Measurements from ENCODE around the gene SPTBN5. TPM values are rescaled to one million over a fixed set of nuclear protein-coding genes. Genes with fewer than 3 reads are reported as not detected.

The SPTBN5 gene
- total RNA-seq, 1 experiment from 2014 or later: 2.1 TPM

DNA sequence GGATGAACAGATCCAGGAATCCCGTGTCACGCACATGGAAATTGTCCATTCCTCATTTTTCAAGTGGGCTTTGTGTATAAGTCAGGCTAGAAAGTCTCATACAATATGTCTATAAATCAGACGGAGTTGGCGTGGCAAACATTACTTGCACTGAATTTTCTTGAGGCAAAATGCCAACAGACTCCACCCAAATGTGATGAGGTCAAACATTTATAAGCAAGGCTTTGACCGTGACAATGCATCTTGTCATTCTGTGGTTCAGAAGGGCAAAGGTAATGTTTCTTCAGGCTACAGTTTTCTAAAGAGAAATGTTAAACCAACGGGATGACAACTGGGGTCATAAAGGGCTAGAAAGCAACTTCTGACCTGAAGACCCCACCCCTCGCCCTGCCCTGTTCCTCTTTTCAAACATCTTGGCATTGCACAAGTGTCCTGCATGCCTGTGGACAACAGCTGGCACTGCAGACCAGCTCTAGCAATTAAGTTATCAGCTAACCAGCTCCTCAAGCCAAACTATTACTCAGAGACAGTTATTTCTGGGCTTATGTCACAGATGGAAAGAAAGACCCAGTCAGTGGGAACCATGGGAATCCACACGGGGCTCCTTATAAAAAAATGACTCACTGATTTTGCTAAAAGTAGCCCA, 36.5 kb upstream of the SPTBN5 start:
- H3K36me3 ChIP-seq (ENCODE audit: control insufficient read depth, insufficient read depth, low read length): no peaks in the 10 kb centered on the region
- peaks cover 84% of the 10 kb centered on the region for H3K4me1 ChIP-seq (ENCODE audit: control insufficient read depth, insufficient read depth, low read length)
- no peaks in the 10 kb centered on the region for H3K27me3 ChIP-seq (ENCODE audit: control insufficient read depth, insufficient read depth, low read length)
- CTCF ChIA-PET: no interaction called here
- no peaks in the 10 kb centered on the region for H3K9me3 ChIP-seq (ENCODE audit: control insufficient read depth, insufficient read depth, low read depth, low read length)
- in situ Hi-C loops (cut with HindIII; ENCODE audit: low pct_unique_long_range_greater_than_20kb, low sequenced_read_pairs) (no loop called here), intact Hi-C loops (cut with micrococcal nuclease; ENCODE audit: unreplicated experiment) (no loop called here)
- ATAC-seq (peak; percentile 83), DNase-seq (ENCODE audit: low read depth, low spot score) (peak; percentile 94)
- TSS peak; percentile 6 for BruUV-seq (replicated peaks)
- TF ChIP-seq, protein P1, sequence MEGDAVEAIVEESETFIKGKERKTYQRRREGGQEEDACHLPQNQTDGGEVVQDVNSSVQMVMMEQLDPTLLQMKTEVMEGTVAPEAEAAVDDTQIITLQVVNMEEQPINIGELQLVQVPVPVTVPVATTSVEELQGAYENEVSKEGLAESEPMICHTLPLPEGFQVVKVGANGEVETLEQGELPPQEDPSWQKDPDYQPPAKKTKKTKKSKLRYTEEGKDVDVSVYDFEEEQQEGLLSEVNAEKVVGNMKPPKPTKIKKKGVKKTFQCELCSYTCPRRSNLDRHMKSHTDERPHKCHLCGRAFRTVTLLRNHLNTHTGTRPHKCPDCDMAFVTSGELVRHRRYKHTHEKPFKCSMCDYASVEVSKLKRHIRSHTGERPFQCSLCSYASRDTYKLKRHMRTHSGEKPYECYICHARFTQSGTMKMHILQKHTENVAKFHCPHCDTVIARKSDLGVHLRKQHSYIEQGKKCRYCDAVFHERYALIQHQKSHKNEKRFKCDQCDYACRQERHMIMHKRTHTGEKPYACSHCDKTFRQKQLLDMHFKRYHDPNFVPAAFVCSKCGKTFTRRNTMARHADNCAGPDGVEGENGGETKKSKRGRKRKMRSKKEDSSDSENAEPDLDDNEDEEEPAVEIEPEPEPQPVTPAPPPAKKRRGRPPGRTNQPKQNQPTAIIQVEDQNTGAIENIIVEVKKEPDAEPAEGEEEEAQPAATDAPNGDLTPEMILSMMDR (IDR thresholded peaks at IDR 0.05): no peak; the same call in 1 of the 2 replicates
- peak; percentile 48; the same call in 1 of the 2 replicates for TF ChIP-seq POLR2AphosphoS5 (IDR thresholded peaks at IDR 0.05; ENCODE audit: low read depth, low read length)
- POLR2A ChIA-PET: no interaction called here
- no peak overlapping the region for H3K4me3 ChIP-seq (ENCODE audit: low read depth in 2 of 2, low read length in 2 of 2)
- peak overlapping the region; percentile 94 for H3K27ac ChIP-seq (ENCODE audit: low read length)

DNA sequence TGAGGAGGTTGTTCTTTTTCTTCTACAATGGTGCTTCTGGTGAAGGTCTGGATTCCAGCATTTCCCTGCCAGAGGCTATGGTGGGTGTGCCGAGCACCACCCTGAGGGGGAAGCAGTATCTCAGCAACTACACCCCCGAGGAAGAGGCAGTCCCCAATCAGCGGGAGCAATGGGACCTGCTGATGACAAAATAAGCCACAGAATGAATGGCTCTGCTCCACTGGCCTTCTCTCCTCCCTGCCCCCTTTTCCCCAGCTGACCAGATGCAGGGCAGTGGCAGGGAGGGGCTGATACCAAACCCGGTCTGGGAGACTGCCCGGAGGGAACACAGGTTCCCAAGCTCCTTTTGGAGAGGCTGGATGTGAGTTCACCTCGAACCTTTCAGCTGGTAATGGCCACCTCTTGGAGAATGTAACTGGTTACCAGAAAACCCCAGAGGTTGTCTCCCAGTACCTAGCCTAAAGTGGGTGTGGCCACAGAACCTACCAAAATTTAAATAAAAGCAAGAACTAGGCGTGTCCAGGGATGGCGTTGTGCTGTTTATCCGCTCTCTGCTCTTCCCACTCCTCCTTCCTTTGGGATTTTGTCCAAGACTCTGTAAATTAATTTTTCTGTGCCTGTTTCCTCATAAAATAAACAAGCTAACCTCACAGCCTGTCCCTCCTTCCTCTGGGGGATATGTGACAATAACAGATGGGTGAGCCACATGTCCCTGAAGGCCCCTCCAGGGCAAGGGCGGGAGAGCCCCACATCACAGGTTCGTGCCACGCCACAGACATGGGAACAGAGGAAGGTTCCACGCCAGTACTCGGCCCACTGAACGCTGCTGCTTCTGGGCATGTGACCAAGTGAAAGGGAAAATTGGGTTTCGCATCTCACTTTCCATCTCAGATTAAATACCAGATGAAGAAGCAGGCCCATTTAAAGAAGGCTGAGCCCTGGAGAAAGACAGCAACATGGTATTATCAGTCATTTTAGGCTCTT, 35.1 kb upstream of the SPTBN5 start:
- no TSS peak for BruUV-seq (replicated peaks)
- intact Hi-C loops (cut with micrococcal nuclease; ENCODE audit: unreplicated experiment) (no loop called here), in situ Hi-C loops (cut with HindIII; ENCODE audit: low pct_unique_long_range_greater_than_20kb, low sequenced_read_pairs) (no loop called here)
- Histone ChIP-seq H3K36me3 (ENCODE audit: control insufficient read depth, insufficient read depth, low read length) (no peaks in the 10 kb centered on the region), H3K4me1 (ENCODE audit: control insufficient read depth, insufficient read depth, low read length) (peaks cover 71% of the 10 kb centered on the region), H3K27ac (ENCODE audit: low read length) (peak overlapping the region; percentile 94), H3K27me3 (ENCODE audit: control insufficient read depth, insufficient read depth, low read length) (no peaks in the 10 kb centered on the region), H3K4me3 (ENCODE audit: low read depth in 2 of 2, low read length in 2 of 2) (no peak overlapping the region), H3K9me3 (ENCODE audit: control insufficient read depth, insufficient read depth, low read depth, low read length) (no peaks in the 10 kb centered on the region)
- CTCF ChIA-PET: interaction anchor here (0.5 kb wide), 1 partner anchor 379 kb away, joined by 4 read pairs; no protein-coding TSS in a partner anchor
- ATAC-seq (no peak), DNase-seq (ENCODE audit: low read depth, low spot score) (no peak)
- POLR2A ChIA-PET: no interaction called here
- TF ChIP-seq, protein P1 (IDR thresholded peaks at IDR 0.05): no peak
- no peak for TF ChIP-seq SIN3A (IDR thresholded peaks at IDR 0.05; ENCODE audit: borderline replicate concordance, insufficient read depth, low read depth, low read length)
- no peak for TF ChIP-seq TCF7L2 (IDR thresholded peaks at IDR 0.05; ENCODE audit: low read depth, low read length)
- TF ChIP-seq POLR2AphosphoS5 (IDR thresholded peaks at IDR 0.05; ENCODE audit: low read depth, low read length): no peak
- TF ChIP-seq, protein P2, sequence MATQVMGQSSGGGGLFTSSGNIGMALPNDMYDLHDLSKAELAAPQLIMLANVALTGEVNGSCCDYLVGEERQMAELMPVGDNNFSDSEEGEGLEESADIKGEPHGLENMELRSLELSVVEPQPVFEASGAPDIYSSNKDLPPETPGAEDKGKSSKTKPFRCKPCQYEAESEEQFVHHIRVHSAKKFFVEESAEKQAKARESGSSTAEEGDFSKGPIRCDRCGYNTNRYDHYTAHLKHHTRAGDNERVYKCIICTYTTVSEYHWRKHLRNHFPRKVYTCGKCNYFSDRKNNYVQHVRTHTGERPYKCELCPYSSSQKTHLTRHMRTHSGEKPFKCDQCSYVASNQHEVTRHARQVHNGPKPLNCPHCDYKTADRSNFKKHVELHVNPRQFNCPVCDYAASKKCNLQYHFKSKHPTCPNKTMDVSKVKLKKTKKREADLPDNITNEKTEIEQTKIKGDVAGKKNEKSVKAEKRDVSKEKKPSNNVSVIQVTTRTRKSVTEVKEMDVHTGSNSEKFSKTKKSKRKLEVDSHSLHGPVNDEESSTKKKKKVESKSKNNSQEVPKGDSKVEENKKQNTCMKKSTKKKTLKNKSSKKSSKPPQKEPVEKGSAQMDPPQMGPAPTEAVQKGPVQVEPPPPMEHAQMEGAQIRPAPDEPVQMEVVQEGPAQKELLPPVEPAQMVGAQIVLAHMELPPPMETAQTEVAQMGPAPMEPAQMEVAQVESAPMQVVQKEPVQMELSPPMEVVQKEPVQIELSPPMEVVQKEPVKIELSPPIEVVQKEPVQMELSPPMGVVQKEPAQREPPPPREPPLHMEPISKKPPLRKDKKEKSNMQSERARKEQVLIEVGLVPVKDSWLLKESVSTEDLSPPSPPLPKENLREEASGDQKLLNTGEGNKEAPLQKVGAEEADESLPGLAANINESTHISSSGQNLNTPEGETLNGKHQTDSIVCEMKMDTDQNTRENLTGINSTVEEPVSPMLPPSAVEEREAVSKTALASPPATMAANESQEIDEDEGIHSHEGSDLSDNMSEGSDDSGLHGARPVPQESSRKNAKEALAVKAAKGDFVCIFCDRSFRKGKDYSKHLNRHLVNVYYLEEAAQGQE (IDR thresholded peaks at IDR 0.05; ENCODE audit: insufficient read depth in 1 of 2, low read depth in 2 of 2, low read length in 1 of 2): no peak
